Activated CD8-positive, alpha-beta memory T cell treated with anti-CD3 and anti-CD28 coated beads for 36 hours (primary cell): ENCODE results near the gene NKX1-1. TPM values are rescaled to one million over a fixed set of nuclear protein-coding genes. Genes with fewer than 3 reads are reported as not detected.
"Not testable (repeated sequence)": the region's sequence is repeated elsewhere in the genome, so short reads cannot be mapped to it uniquely, and the experiment has no call there.

ENCODE experiments used
- CTCF ChIA-PET: fragments of 350-600 bp; sonication (Branson Sonifier 250); formaldehyde crosslinking; loops from one replicate; lab custom pipeline; 2021; ENCODE audit warnings: antibody characterized with exemption; lab: Charles Lee
- POLR2A ChIA-PET: fragments of 350-600 bp; sonication (Branson Sonifier 250); formaldehyde crosslinking; loops from one replicate; lab custom pipeline; 2021; ENCODE audit warnings: antibody characterized with exemption; lab: Charles Lee
- total RNA-seq, 2 experiments: library from RNA; stranded (reverse); gene quantifications; one replicate each; pipeline ENCODE4 v1.2.3, GENCODE V29; 2021

NKX1-1 gene
- total RNA-seq, 2 experiments from 2014 or later = not detected

GRCh38 chr4:1395389-1395820, 10.8 kb downstream of the NKX1-1 start:
- CTCF ChIA-PET, POLR2A ChIA-PET: not testable (repeated sequence)

- POLR2A ChIA-PET, CTCF ChIA-PET: not testable (repeated sequence)
Measured at GRCh38 chr4:1394554-1395388, 11.5 kb downstream of the NKX1-1 start.

GRCh38 chr4:1393866-1394265, 12.4 kb downstream of the NKX1-1 start:
- CTCF ChIA-PET = no interaction called here
- POLR2A ChIA-PET = no interaction called here

GRCh38 chr4:1393363-1393762, 12.9 kb downstream of the NKX1-1 start:
- CTCF ChIA-PET, POLR2A ChIA-PET: not testable (repeated sequence)

GRCh38 chr4:1385373-1386340, 20.6 kb downstream of the NKX1-1 start:
- ChIA-PET POLR2A (no interaction called here), CTCF (no interaction called here)

- ChIA-PET CTCF (no interaction called here), POLR2A (no interaction called here)
Measured at GRCh38 chr4:1384675-1385372, 21.4 kb downstream of the NKX1-1 start.

GRCh38 chr4:1383728-1384591, 22.3 kb downstream of the NKX1-1 start:
- ChIA-PET POLR2A (no interaction called here), CTCF (no interaction called here)

GRCh38 chr4:1382776-1383727, 23.2 kb downstream of the NKX1-1 start:
- POLR2A ChIA-PET = no interaction called here
- CTCF ChIA-PET = no interaction called here

GRCh38 chr4:1381944-1382541, 24.2 kb downstream of the NKX1-1 start:
- CTCF ChIA-PET = no interaction called here
- POLR2A ChIA-PET = no interaction called here

GRCh38 chr4:1381181-1381621, 25.0 kb downstream of the NKX1-1 start:
- POLR2A ChIA-PET = no interaction called here
- CTCF ChIA-PET = no interaction called here

GRCh38 chr4:1380368-1381151, 25.7 kb downstream of the NKX1-1 start:
- POLR2A ChIA-PET = no interaction called here
- CTCF ChIA-PET = no interaction called here

GRCh38 chr4:1379801-1380331, 26.4 kb downstream of the NKX1-1 start:
- ChIA-PET CTCF (no interaction called here), POLR2A (no interaction called here)

- POLR2A ChIA-PET = no interaction called here
- CTCF ChIA-PET = no interaction called here
Measured at GRCh38 chr4:1379351-1379781, 26.9 kb downstream of the NKX1-1 start.

GRCh38 chr4:1378559-1379231, 27.5 kb downstream of the NKX1-1 start:
- POLR2A ChIA-PET = no interaction called here
- CTCF ChIA-PET = no interaction called here

GRCh38 chr4:1377606-1378261, 28.5 kb downstream of the NKX1-1 start:
- ChIA-PET POLR2A (no interaction called here), CTCF (no interaction called here)
